CD4-positive, alpha-beta T cell treated with Interleukin-6 for 4 hours (primary cell): ENCODE measurements around the gene P2RY6.

Experiments
- DNase-seq: peaks from one replicate; pipeline ENCODE4 v3.0.0-alpha.2; 2020; ENCODE audit warnings: mixed read lengths

P2RY6 gene

GRCh38 chr11:73281796-73282660 is 9.9 kb downstream of the P2RY6 start:
- no peak for DNase-seq

GRCh38 chr11:73283276-73284000 is 11.3 kb downstream of the P2RY6 start:
- no peak for DNase-seq

GRCh38 chr11:73284106-73284505 is 12.0 kb downstream of the P2RY6 start:
- DNase-seq: no peak

GRCh38 chr11:73285721-73286120 is 13.6 kb downstream of the P2RY6 start:
- DNase-seq: no peak

GRCh38 chr11:73286240-73286810 is 14.2 kb downstream of the P2RY6 start:
- no peak for DNase-seq

- no peak for DNase-seq
Measured at GRCh38 chr11:73287400-73288101, 15.4 kb downstream of the P2RY6 start.

GRCh38 chr11:73288192-73288872 is 16.2 kb downstream of the P2RY6 start:
- DNase-seq: no peak

GRCh38 chr11:73288873-73289707 is 17.0 kb downstream of the P2RY6 start:
- DNase-seq: peak; percentile 51

GRCh38 chr11:73290536-73290935 is 18.4 kb downstream of the P2RY6 start:
- DNase-seq: no peak

- no peak for DNase-seq
Measured at GRCh38 chr11:73291196-73291595, 19.1 kb downstream of the P2RY6 start.

- DNase-seq: no peak
Measured at GRCh38 chr11:73291781-73292524, 19.8 kb downstream of the P2RY6 start.

GRCh38 chr11:73292525-73292894 is 20.4 kb downstream of the P2RY6 start:
- DNase-seq: no peak

- no peak for DNase-seq
Measured at GRCh38 chr11:73293356-73293936, 21.3 kb downstream of the P2RY6 start.

- no peak for DNase-seq
Measured at GRCh38 chr11:73294604-73295003, 22.5 kb downstream of the P2RY6 start.

GRCh38 chr11:73295241-73295995 is 23.3 kb downstream of the P2RY6 start:
- peak; percentile 73 for DNase-seq

- no peak for DNase-seq
Measured at GRCh38 chr11:73295996-73296318, 23.8 kb downstream of the P2RY6 start.

- no peak for DNase-seq
Measured at GRCh38 chr11:73296501-73297230, 24.5 kb downstream of the P2RY6 start.

GRCh38 chr11:73297231-73297590 is 25.1 kb downstream of the P2RY6 start:
- no peak for DNase-seq

GRCh38 chr11:73297702-73298101 is 25.6 kb downstream of the P2RY6 start:
- DNase-seq: no peak
